NCI-H460 (cell line): ENCODE results near the gene ACTL8. TPM values are rescaled to one million over a fixed set of nuclear protein-coding genes. Genes with fewer than 3 reads are reported as not detected.
A peak's percentile ranks its signal among the peaks of the same experiment; 100 is the strongest.

Source experiments
- DNase-seq: peaks from one replicate; pipeline ENCODE4 v3.0.0-alpha.2; 2016; ENCODE audit warnings: low read depth; ENCODE audit errors: extremely low read depth
- total RNA-seq: library from RNA; depleted of rRNA; stranded (reverse); fragments of >200 nt; shearing (Covaris generic); gene quantifications from 2 replicates; pipeline ENCODE4 v1.2.3, GENCODE V29; 2014

The ACTL8 gene
- total RNA-seq, 1 experiment from 2014 or later: not detected

- no peak for DNase-seq
These were observed 42.9 kb downstream of the ACTL8 start for GRCh38 chr1:17798011-17798410.

GRCh38 chr1:17798799-17799382 lies 43.8 kb downstream of the ACTL8 start:
- DNase-seq: no peak

GRCh38 chr1:17799642-17800041 lies 44.5 kb downstream of the ACTL8 start:
- DNase-seq: no peak

- no peak for DNase-seq
These were observed 47.0 kb downstream of the ACTL8 start for GRCh38 chr1:17802164-17802563.

GRCh38 chr1:17802945-17803344 lies 47.8 kb downstream of the ACTL8 start:
- DNase-seq: no peak

- DNase-seq: no peak
These were observed 50.9 kb downstream of the ACTL8 start for GRCh38 chr1:17805869-17806684.

- no peak for DNase-seq
These were observed 53.7 kb downstream of the ACTL8 start for GRCh38 chr1:17808816-17809215.

GRCh38 chr1:17810668-17811067 lies 55.5 kb downstream of the ACTL8 start:
- DNase-seq: no peak

- DNase-seq: no peak
These were observed 61.4 kb downstream of the ACTL8 start for GRCh38 chr1:17816511-17816910.

- DNase-seq: no peak
These were observed 64.1 kb downstream of the ACTL8 start for GRCh38 chr1:17819129-17819802.

GRCh38 chr1:17820198-17820597 lies 65.1 kb downstream of the ACTL8 start:
- DNase-seq: no peak

- DNase-seq: no peak
These were observed 67.8 kb downstream of the ACTL8 start for GRCh38 chr1:17822741-17823426.

- no peak for DNase-seq
These were observed 70.4 kb downstream of the ACTL8 start for GRCh38 chr1:17825273-17826164.

GRCh38 chr1:17826165-17826488 lies 71.0 kb downstream of the ACTL8 start:
- DNase-seq: peak; percentile 4

GRCh38 chr1:17828991-17829390 lies 73.9 kb downstream of the ACTL8 start:
- no peak for DNase-seq

- DNase-seq: no peak
These were observed 74.4 kb downstream of the ACTL8 start for GRCh38 chr1:17829579-17829978.

- DNase-seq: peak; percentile 24
These were observed 76.5 kb downstream of the ACTL8 start for GRCh38 chr1:17831597-17831996.

- DNase-seq: no peak
These were observed 78.7 kb downstream of the ACTL8 start for GRCh38 chr1:17833661-17834501.

GRCh38 chr1:17834561-17835100 lies 79.5 kb downstream of the ACTL8 start:
- no peak for DNase-seq
